ENCODE data around the gene INTS1.

Gene INTS1

GRCh38 chr7:1432411-1433082, 71.6 kb downstream of the INTS1 start:
- no peak for DNase-seq (ENCODE audit: low spot score)

GRCh38 chr7:1431634-1432380, 72.4 kb downstream of the INTS1 start:
- no peak for DNase-seq (ENCODE audit: low spot score)

GRCh38 chr7:1431226-1431625, 73.0 kb downstream of the INTS1 start:
- no peak for DNase-seq (ENCODE audit: low spot score)

- DNase-seq (ENCODE audit: low spot score): no peak
Observed at GRCh38 chr7:1430056-1430845, 73.9 kb downstream of the INTS1 start.

GRCh38 chr7:1428941-1429501, 75.2 kb downstream of the INTS1 start:
- no peak for DNase-seq (ENCODE audit: low spot score)

- DNase-seq (ENCODE audit: low spot score): no peak
Observed at GRCh38 chr7:1427064-1427657, 77.0 kb downstream of the INTS1 start.

- no peak for DNase-seq (ENCODE audit: low spot score)
Observed at GRCh38 chr7:1426474-1426873, 77.7 kb downstream of the INTS1 start.

GRCh38 chr7:1425292-1426136, 78.7 kb downstream of the INTS1 start:
- DNase-seq (ENCODE audit: low spot score): no peak

- DNase-seq (ENCODE audit: low spot score): no peak
Observed at GRCh38 chr7:1424041-1424440, 80.1 kb downstream of the INTS1 start.

- DNase-seq (ENCODE audit: low spot score): no peak
Observed at GRCh38 chr7:1423264-1423811, 80.9 kb downstream of the INTS1 start.

GRCh38 chr7:1422512-1423263, 81.5 kb downstream of the INTS1 start:
- DNase-seq (ENCODE audit: low spot score): no peak

GRCh38 chr7:1421946-1422345, 82.2 kb downstream of the INTS1 start:
- DNase-seq (ENCODE audit: low spot score): no peak

GRCh38 chr7:1421020-1421790, 83.0 kb downstream of the INTS1 start:
- no peak for DNase-seq (ENCODE audit: low spot score)
